KMS-11 (cell line): ENCODE results near the gene DENND1A.
A peak's percentile ranks its signal among the peaks of the same experiment; 100 is the strongest.
"Not testable (repeated sequence)": the region's sequence is repeated elsewhere in the genome, so short reads cannot be mapped to it uniquely, and the experiment has no call there.

Experiments
- H2AFZ ChIP-seq: fragments of 200-600 bp; sonication (generic); 2 replicates; pipeline ENCODE4 v1.6.1; 2016; ENCODE audit warnings: antibody characterized with exemption, mixed run types, low read depth
- H3K27ac ChIP-seq: fragments of 200-600 bp; sonication (generic); 2 replicates; pipeline ENCODE4 v1.6.1; 2016; ENCODE audit warnings: mild to moderate bottlenecking, mixed run types
- H3K27me3 ChIP-seq: fragments of 200-600 bp; sonication (generic); 2 replicates; pipeline ENCODE4 v1.6.1; 2017; ENCODE audit warnings: mild to moderate bottlenecking, low read depth, mixed run types, moderate library complexity; ENCODE audit not compliant: insufficient read depth
- H3K36me3 ChIP-seq: fragments of 200-600 bp; sonication (generic); 2 replicates; pipeline ENCODE4 v1.6.1; 2017; ENCODE audit warnings: mild to moderate bottlenecking, mixed run types; ENCODE audit not compliant: insufficient read depth
- H3K4me1 ChIP-seq: fragments of 200-600 bp; sonication (generic); 2 replicates; pipeline ENCODE4 v1.6.1; 2016; ENCODE audit warnings: mild to moderate bottlenecking, low read depth, mixed run types; ENCODE audit not compliant: poor library complexity, severe bottlenecking
- H3K4me2 ChIP-seq: fragments of 200-600 bp; sonication (generic); 2 replicates; pipeline ENCODE4 v1.7.0; 2016; ENCODE audit warnings: mild to moderate bottlenecking, mixed run types
- H3K4me3 ChIP-seq: fragments of 200-600 bp; sonication (generic); IDR thresholded peaks from 2 replicates; pipeline ENCODE4 v1.6.1; 2017; ENCODE audit warnings: low read depth, low read length, mixed read lengths; ENCODE audit not compliant: insufficient read depth
- H3K79me2 ChIP-seq: fragments of 200-600 bp; sonication (generic); 2 replicates; pipeline ENCODE4 v1.6.1; 2016; ENCODE audit warnings: low read depth, mixed run types; ENCODE audit not compliant: insufficient read depth
- H3K9ac ChIP-seq: fragments of 200-600 bp; sonication (generic); 2 replicates; pipeline ENCODE4 v1.6.1; 2016; ENCODE audit warnings: mild to moderate bottlenecking, mixed run types
- H4K20me1 ChIP-seq: fragments of 200-600 bp; sonication (generic); 2 replicates; pipeline ENCODE4 v1.6.1; 2016; ENCODE audit warnings: mild to moderate bottlenecking, mixed run types; ENCODE audit not compliant: insufficient read depth
- CTCF ChIP-seq: fragments of 200-600 bp; sonication (generic); conservative IDR thresholded peaks from 2 replicates; pipeline ENCODE4 v1.6.1; 2017; ENCODE audit warnings: low read depth, mild to moderate bottlenecking, antibody characterized with exemption, low read length, moderate library complexity, mixed read lengths

DENND1A gene

GRCh38 chr9:123402981-123403509 is 526.9 kb downstream of the DENND1A start:
- Histone ChIP-seq H3K27me3 (no peaks in the 10 kb centered on the region), H3K27ac (no peak overlapping the region)

GRCh38 chr9:123401879-123402513 is 527.9 kb downstream of the DENND1A start:
- H3K79me2 ChIP-seq, result no peaks in the 10 kb centered on the region
- no peak overlapping the region for H3K4me3 ChIP-seq
- H3K27ac ChIP-seq, result no peak overlapping the region
- peak; percentile 83 for TF ChIP-seq CTCF
- no peaks in the 10 kb centered on the region for H3K4me1 ChIP-seq
- no peak overlapping the region for H2AFZ ChIP-seq
- H3K27me3 ChIP-seq, result no peaks in the 10 kb centered on the region
- no peak overlapping the region for H3K9ac ChIP-seq
- H3K36me3 ChIP-seq, result no peaks in the 10 kb centered on the region
- H4K20me1 ChIP-seq, result no peaks in the 10 kb centered on the region
- H3K4me2 ChIP-seq, result no peak overlapping the region

More at GRCh38 chr9:123402981-123403509, 526.9 kb downstream of the DENND1A start:
- Histone ChIP-seq H3K79me2 (no peaks in the 10 kb centered on the region), H4K20me1 (no peaks in the 10 kb centered on the region), H3K4me3 (no peak overlapping the region), H2AFZ (no peak overlapping the region), H3K4me1 (no peaks in the 10 kb centered on the region), H3K4me2 (no peak overlapping the region), H3K9ac (no peak overlapping the region), H3K36me3 (no peaks in the 10 kb centered on the region)
- no peak for TF ChIP-seq CTCF

- Histone ChIP-seq H3K4me1 (no peaks in the 10 kb centered on the region), H3K27me3 (no peaks in the 10 kb centered on the region), H3K36me3 (no peaks in the 10 kb centered on the region), H3K9ac (no peak overlapping the region), H4K20me1 (no peaks in the 10 kb centered on the region), H2AFZ (no peak overlapping the region), H3K79me2 (no peaks in the 10 kb centered on the region), H3K27ac (no peak overlapping the region), H3K4me3 (no peak overlapping the region), H3K4me2 (no peak overlapping the region)
- TF ChIP-seq CTCF, result no peak
Observed at GRCh38 chr9:123400926-123401503, 528.9 kb downstream of the DENND1A start.

GRCh38 chr9:123399803-123400378 is 530.0 kb downstream of the DENND1A start:
- no peak overlapping the region for H3K4me3 ChIP-seq
- no peaks in the 10 kb centered on the region for H4K20me1 ChIP-seq
- no peak overlapping the region for H3K27ac ChIP-seq
- no peak overlapping the region for H3K9ac ChIP-seq
- no peak overlapping the region for H2AFZ ChIP-seq
- H3K4me1 ChIP-seq, result no peaks in the 10 kb centered on the region
- H3K36me3 ChIP-seq, result no peaks in the 10 kb centered on the region
- no peaks in the 10 kb centered on the region for H3K79me2 ChIP-seq
- H3K27me3 ChIP-seq, result no peaks in the 10 kb centered on the region
- TF ChIP-seq CTCF, result peak; percentile 62
- H3K4me2 ChIP-seq, result no peak overlapping the region

- H3K27me3 ChIP-seq, H3K36me3 ChIP-seq, H3K79me2 ChIP-seq, H4K20me1 ChIP-seq, H2AFZ ChIP-seq, H3K4me3 ChIP-seq, H3K4me1 ChIP-seq, H3K4me2 ChIP-seq, H3K9ac ChIP-seq, H3K27ac ChIP-seq: not testable (repeated sequence)
Observed at GRCh38 chr9:123398938-123399337, 531.0 kb downstream of the DENND1A start.
